Adrenal gland (tissue), 12 donors: ENCODE results near the gene ALDH16A1. TPM values are rescaled to one million over a fixed set of nuclear protein-coding genes. Genes with fewer than 3 reads are reported as not detected.
A peak's percentile ranks its signal among the peaks of the same experiment; 100 is the strongest.

ENCODE experiments used
- DNase-seq, 7 donors: peaks; one replicate each; pipeline ENCODE4 v3.0.0-alpha.2; 2019 to 2020
- H3K27ac ChIP-seq, 5 donors: fragments of 200-600 bp; sonication (generic) in 4 of 5; 1 replicate in 3 of 5; 2 replicates in 2 of 5; pipeline versions ENCODE4 v1.5.1 to v1.8.0; 2016 to 2020; ENCODE audit warnings: mild to moderate bottlenecking in 1 of 5
- H3K27me3 ChIP-seq: fragments of 200-600 bp; 2 replicates; pipeline ENCODE4 v1.8.0; 2021
- H3K36me3 ChIP-seq, 2 donors: fragments of 200-600 bp; replicated peaks in 1 of 2; 1 replicate in 1 of 2; 2 replicates in 1 of 2; pipeline versions ENCODE4 v1.5.1 to v1.8.0; 2018 to 2022
- H3K4me1 ChIP-seq, 2 donors: fragments of 200-600 bp; replicated peaks in 1 of 2; 1 replicate in 1 of 2; 2 replicates in 1 of 2; pipeline versions ENCODE4 v1.5.1 to v1.8.0; 2018 to 2021
- H3K4me3 ChIP-seq, 4 donors: fragments of 200-600 bp; sonication (generic) in 3 of 4; one replicate each; pipeline ENCODE4 v1.5.1; 2016 to 2018
- H3K9me3 ChIP-seq, 3 donors: fragments of 200-600 bp; sonication (generic) in 1 of 3; replicated peaks in 1 of 3; 1 replicate in 2 of 3; 2 replicates in 1 of 3; pipeline versions ENCODE4 v1.5.1 to v1.8.0; 2016 to 2021
- POLR2A ChIP-seq, 2 donors: fragments of 450-650 bp; IDR thresholded peaks; one replicate each; pipeline ENCODE4 v1.6.1; 2017; ENCODE audit warnings: antibody characterized with exemption in 2 of 2, mild to moderate bottlenecking in 2 of 2, moderate library complexity in 1 of 2
- WGBS, 4 donors: extraction: QIAGEN DNeasy Blood & Tissue Kit in 2 of 4; methylation state at CpG; one replicate each; pipeline versions ENCODE4 v1.1.5 to v1.1.7; 2013 to 2017; 5-methylcytosine and 5-hydroxymethylcytosine counted together
- intact Hi-C, 2 donors: fragments of 100-400 bp; cut with DNase I; formaldehyde crosslinking; loops; one replicate each; pipeline versions ENCODE4 v1.14.1 to v1.15.0; 2022 to 2023
- polyA plus RNA-seq, 3 donors: library from polyadenylated mRNA; stranded (reverse); fragments of 200-250 nt in 2 of 3; fragments of 350-450 nt in 1 of 3; fragmentation: Illumina TruSeq in 1 of 3; extraction: RNeasy Lipid Tissue Mini Kit (QIAGEN cat#74804) in 1 of 3; gene quantifications; one replicate each; pipeline ENCODE4 v1.2.3, GENCODE V29; 2013 to 2014
- total RNA-seq, 9 donors: library from RNA; depleted of rRNA in 4 of 9; stranded (reverse); fragments of >200 nt in 4 of 9; fragments of 120-200 nt in 1 of 9; fragmentation: NEBNext Ultra II Directional in 1 of 9; extraction: Animal tissue kit (Norgen Biotek cat#: 25700) in 1 of 9; gene quantifications; one replicate each; pipeline versions ENCODE4 v1.1.0 to v1.2.4, GENCODE V29; 2013 to 2023
- TF ChIP-seq, protein P1 (sequence below), 6 experiments: fragments of 450-650 bp in 4 of 6; fragments of 200-600 bp in 2 of 6; sonication (generic) in 1 of 6; IDR thresholded peaks; 1 replicate in 5 of 6; 2 replicates in 1 of 6; pipeline versions ENCODE4 v1.5.1 to v1.8.0; 2016 to 2021; ENCODE audit warnings: antibody characterized with exemption in 6 of 6, mild to moderate bottlenecking in 2 of 6, moderate library complexity in 1 of 6
- donor health status: healthy with polysubstance abuse.
- donor health status: Bipolar disorder and iron deficiency.
- donor health status: DM: yes; HTN: yes; CAD: no.
- donor health status: DM: no; HTN: no; CAD: no.
- donor health status: DM: no; HTN: no; CAD: no.
- donor health status: DM: yes; HTN: yes; CAD: no.

Gene ALDH16A1
- total and polyA plus RNA-seq, 12 donors = 3.6 to 95.5 (median 29.7) TPM

DNA sequence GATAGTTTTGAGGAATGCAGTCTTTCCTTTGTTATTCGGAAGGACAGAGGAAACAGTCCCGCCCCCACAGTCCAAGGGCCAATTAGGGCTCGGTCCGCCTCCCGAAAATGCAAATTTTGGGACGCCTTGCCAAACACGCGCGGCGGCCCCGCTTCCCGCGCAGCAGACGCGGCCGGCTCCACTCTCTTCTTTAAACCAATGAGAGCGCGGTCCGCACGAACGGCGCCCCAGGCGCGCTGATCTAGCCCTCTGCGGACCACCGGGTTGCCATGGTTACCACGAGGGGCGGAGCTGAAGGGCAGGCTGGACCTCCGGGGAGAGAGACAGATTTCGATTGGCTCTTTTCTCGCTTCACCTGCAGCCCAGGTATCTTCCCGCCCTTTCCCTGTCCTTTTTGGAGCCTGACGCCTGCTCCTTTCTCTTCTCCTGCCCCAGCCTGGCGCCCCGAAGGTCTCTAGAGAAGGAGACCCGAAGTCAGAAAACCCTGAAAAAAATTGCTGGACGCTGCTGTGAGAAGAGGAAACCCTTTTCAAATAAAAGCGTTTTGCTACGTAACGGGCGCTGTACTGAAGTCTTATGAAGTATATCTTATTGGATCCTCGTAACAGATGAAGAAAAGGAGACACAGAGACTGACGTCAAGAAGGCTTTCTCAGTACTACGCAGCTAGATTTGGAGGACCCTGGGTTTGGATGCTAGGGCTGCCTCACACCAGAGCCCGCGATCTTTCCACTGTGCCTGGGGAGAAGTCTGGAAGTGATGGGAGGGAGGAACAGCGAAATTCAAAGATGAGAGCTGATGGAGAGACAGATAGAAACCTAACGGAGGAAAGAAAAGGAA lies 31.8 kb upstream of the ALDH16A1 start:
- Histone ChIP-seq H3K4me1 (peaks cover 0 to 20% of the 10 kb centered on the region in 2 donors), H3K9me3 (no peaks in the 10 kb centered on the region), H3K27me3 (peaks cover 63% of the 10 kb centered on the region), H3K27ac (no peak overlapping the region), H3K36me3 (no peaks in the 10 kb centered on the region), H3K4me3 (no peak overlapping the region)
- 8 to 15% (median 12%) methylated on average over 32 to 48 of the region's 48 CpGs for WGBS, 4 donors
- intact Hi-C loops = no loop called here
- peak; percentile 52 to 76 (median 66) for DNase-seq
- TF ChIP-seq, protein P1, sequence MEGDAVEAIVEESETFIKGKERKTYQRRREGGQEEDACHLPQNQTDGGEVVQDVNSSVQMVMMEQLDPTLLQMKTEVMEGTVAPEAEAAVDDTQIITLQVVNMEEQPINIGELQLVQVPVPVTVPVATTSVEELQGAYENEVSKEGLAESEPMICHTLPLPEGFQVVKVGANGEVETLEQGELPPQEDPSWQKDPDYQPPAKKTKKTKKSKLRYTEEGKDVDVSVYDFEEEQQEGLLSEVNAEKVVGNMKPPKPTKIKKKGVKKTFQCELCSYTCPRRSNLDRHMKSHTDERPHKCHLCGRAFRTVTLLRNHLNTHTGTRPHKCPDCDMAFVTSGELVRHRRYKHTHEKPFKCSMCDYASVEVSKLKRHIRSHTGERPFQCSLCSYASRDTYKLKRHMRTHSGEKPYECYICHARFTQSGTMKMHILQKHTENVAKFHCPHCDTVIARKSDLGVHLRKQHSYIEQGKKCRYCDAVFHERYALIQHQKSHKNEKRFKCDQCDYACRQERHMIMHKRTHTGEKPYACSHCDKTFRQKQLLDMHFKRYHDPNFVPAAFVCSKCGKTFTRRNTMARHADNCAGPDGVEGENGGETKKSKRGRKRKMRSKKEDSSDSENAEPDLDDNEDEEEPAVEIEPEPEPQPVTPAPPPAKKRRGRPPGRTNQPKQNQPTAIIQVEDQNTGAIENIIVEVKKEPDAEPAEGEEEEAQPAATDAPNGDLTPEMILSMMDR (IDR thresholded peaks at IDR 0.05) = no peak
- TF ChIP-seq POLR2A (IDR thresholded peaks at IDR 0.05) = no peak

DNA sequence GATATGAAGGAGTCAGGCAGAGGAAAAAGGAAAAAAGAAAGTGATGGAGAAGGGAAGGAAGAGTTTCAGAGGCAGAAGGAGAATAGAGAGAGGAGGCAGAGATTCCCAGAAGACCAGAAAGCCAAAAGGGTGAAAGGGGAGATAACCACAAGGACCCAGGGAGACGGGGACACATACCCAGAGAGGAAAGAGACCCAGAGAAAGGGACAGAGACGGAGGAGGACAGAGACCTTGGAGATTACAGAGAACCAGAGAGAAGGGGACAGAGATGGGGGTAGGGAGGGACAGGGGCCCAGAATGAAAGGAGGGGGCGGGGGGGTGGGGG lies 31.2 kb upstream of the ALDH16A1 start:
- Histone ChIP-seq H3K27ac (no peak overlapping the region), H3K4me3 (no peak overlapping the region), H3K9me3 (no peaks in the 10 kb centered on the region), H3K4me1 (peaks cover 0 to 20% of the 10 kb centered on the region in 2 donors), H3K27me3 (peaks cover 68% of the 10 kb centered on the region), H3K36me3 (no peaks in the 10 kb centered on the region)
- WGBS, 4 donors = 19 to 28% (median 21%) methylated on average over 3 of the region's 3 CpGs
- intact Hi-C loops = no loop called here
- no peak for TF ChIP-seq POLR2A (IDR thresholded peaks at IDR 0.05)
- TF ChIP-seq, protein P1 (IDR thresholded peaks at IDR 0.05) = no peak
- no peak for DNase-seq

- H3K4me1 ChIP-seq = peaks cover 0 to 20% of the 10 kb centered on the region in 2 donors
- WGBS, 4 donors = 2 to 5% (median 3%) methylated on average over 18 to 58 of the region's 58 CpGs
- TF ChIP-seq POLR2A (IDR thresholded peaks at IDR 0.05) = no peak
- TF ChIP-seq, protein P1 (IDR thresholded peaks at IDR 0.05) = peak in 4 of 6 experiments; percentile 9 to 36 (median 20)
- H3K27me3 ChIP-seq = peaks cover 75% of the 10 kb centered on the region
- DNase-seq = peak in 1 of 7 donors; percentile 40
- intact Hi-C loops = no loop called here
- H3K9me3 ChIP-seq = no peaks in the 10 kb centered on the region
- peak overlapping the region in 1 of 4 donors; percentile 34 for H3K4me3 ChIP-seq
- H3K27ac ChIP-seq = no peak overlapping the region
- no peaks in the 10 kb centered on the region for H3K36me3 ChIP-seq
Measured at GRCh38 chr19:49422407-49423070, 30.5 kb upstream of the ALDH16A1 start.
